Measurements from ENCODE around the gene IQSEC1.

The IQSEC1 gene

DNA sequence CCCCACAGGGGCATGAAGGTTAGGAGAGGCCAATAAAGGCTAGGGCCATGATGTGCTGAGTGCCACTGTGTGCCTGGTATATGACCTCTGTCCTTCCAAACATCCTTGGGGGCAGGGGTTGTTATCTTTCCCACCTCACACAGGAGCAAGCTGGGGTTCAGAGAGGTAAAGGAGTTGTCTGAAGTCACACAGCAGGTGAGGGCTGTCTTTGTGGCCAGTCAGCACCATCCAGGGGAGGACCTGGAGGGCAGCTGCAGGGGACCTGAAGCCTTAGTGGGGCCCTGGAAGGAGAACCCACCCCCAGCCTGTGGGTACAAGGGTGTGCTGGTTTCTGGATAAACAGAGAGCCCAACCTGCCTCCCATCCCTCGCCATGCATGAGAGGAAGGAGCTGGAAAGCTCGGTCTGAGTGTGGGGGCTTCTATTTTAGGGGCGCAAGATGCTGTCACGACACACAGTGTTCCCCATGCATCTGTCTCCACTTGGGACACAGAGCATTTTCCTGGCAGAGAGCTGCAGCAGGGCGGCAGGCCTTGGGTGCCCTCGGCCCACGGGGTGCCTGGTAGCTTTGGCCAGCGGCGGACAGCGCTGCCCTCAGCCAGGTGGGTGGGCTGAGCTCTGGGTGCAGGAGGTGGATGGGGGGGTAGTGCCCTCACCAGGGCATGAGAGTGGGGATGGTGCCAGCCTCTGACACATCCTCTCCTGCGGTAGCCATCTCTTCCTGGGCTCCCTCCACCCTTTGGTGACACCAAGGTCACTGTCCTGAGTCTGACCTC lies 14.7 kb downstream of the IQSEC1 start:
- H3K9ac ChIP-seq (ENCODE audit: low read depth in 1 of 2, low read length in 2 of 2), result no peak overlapping the region
- H3K36me3 ChIP-seq (ENCODE audit: control insufficient read depth in 2 of 2, insufficient read depth in 2 of 2, low read length in 2 of 2), result no peaks in the 10 kb centered on the region
- no peaks in the 10 kb centered on the region for H3K4me1 ChIP-seq (ENCODE audit: control insufficient read depth in 2 of 2, insufficient read depth in 2 of 2, low read length in 2 of 2)
- no peak overlapping the region for H3K4me3 ChIP-seq (ENCODE audit: low read length in 2 of 2)
- no peaks in the 10 kb centered on the region for H3K27me3 ChIP-seq (ENCODE audit: control insufficient read depth in 2 of 2, insufficient read depth in 2 of 2, low read length in 2 of 2)
- no peak overlapping the region for H3K27ac ChIP-seq (ENCODE audit: low read depth in 2 of 2, low read length in 2 of 2)
- H3K9me3 ChIP-seq (ENCODE audit: control insufficient read depth in 2 of 2, low read length in 2 of 2), result no peaks in the 10 kb centered on the region

DNA sequence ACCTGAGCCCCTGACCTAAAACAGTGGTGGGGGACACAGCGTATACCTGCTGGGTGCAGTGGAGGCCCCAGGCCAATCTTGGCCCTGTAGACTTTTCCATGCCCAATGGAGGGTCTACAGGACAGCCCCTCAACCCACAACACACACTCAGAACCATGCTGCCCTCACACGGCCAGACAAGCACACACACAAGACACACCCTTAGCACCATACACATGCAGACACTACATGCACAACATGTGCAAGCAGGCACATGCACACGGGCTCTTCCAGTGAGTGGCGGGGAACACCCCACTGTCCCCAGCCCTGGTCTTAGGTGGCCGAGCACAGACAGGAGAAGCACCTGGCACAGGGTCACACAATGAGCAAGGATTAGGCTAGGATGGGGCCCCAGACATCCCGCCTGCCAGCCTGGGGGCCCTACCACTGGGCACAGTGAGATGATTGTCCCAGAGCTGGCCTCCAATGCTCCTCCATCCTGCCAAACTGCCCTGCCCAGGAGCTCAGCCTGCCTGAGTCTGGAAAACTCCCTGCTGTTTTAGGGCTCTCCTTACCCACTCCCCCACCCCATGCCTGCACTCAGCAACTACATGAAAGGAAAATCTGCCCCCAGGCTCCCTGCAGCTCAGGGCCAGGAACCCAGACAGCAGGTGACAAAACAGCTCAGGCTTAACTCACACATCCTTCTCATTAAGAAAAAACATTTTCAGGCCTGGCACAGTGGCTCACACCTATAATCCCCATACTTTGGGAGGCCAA lies 15.8 kb downstream of the IQSEC1 start:
- Histone ChIP-seq H3K9ac (ENCODE audit: low read depth in 1 of 2, low read length in 2 of 2) (no peak overlapping the region), H3K36me3 (ENCODE audit: control insufficient read depth in 2 of 2, insufficient read depth in 2 of 2, low read length in 2 of 2) (no peaks in the 10 kb centered on the region), H3K27me3 (ENCODE audit: control insufficient read depth in 2 of 2, insufficient read depth in 2 of 2, low read length in 2 of 2) (no peaks in the 10 kb centered on the region), H3K9me3 (ENCODE audit: control insufficient read depth in 2 of 2, low read length in 2 of 2) (no peaks in the 10 kb centered on the region), H3K27ac (ENCODE audit: low read depth in 2 of 2, low read length in 2 of 2) (no peak overlapping the region), H3K4me1 (ENCODE audit: control insufficient read depth in 2 of 2, insufficient read depth in 2 of 2, low read length in 2 of 2) (no peaks in the 10 kb centered on the region), H3K4me3 (ENCODE audit: low read length in 2 of 2) (no peak overlapping the region)

DNA sequence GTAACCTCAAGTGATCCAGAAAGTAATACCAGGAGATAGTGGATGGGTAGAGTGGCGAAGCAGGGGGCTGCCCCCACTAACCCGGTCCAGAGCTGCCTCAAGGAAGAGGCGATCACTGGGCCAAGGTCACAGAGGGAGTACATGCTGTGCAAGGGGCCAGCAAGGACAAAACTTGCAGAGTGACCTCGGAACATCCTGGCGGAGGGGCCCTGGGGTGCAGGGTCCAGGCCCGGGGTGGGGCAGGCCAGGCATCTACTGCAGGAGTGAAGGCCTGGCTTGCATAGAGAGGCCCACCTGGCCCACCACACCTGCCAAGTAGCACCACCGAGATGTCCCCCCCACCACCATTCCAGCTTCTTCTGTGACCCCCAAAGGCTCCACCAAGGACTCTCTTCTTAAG lies 17.6 kb downstream of the IQSEC1 start:
- H3K27me3 ChIP-seq (ENCODE audit: control insufficient read depth in 2 of 2, insufficient read depth in 2 of 2, low read length in 2 of 2), result no peaks in the 10 kb centered on the region
- H3K9ac ChIP-seq (ENCODE audit: low read depth in 1 of 2, low read length in 2 of 2), result no peak overlapping the region
- H3K27ac ChIP-seq (ENCODE audit: low read depth in 2 of 2, low read length in 2 of 2), result no peak overlapping the region
- no peaks in the 10 kb centered on the region for H3K9me3 ChIP-seq (ENCODE audit: control insufficient read depth in 2 of 2, low read length in 2 of 2)
- no peaks in the 10 kb centered on the region for H3K4me1 ChIP-seq (ENCODE audit: control insufficient read depth in 2 of 2, insufficient read depth in 2 of 2, low read length in 2 of 2)
- H3K4me3 ChIP-seq (ENCODE audit: low read length in 2 of 2), result no peak overlapping the region
- H3K36me3 ChIP-seq (ENCODE audit: control insufficient read depth in 2 of 2, insufficient read depth in 2 of 2, low read length in 2 of 2), result no peaks in the 10 kb centered on the region

DNA sequence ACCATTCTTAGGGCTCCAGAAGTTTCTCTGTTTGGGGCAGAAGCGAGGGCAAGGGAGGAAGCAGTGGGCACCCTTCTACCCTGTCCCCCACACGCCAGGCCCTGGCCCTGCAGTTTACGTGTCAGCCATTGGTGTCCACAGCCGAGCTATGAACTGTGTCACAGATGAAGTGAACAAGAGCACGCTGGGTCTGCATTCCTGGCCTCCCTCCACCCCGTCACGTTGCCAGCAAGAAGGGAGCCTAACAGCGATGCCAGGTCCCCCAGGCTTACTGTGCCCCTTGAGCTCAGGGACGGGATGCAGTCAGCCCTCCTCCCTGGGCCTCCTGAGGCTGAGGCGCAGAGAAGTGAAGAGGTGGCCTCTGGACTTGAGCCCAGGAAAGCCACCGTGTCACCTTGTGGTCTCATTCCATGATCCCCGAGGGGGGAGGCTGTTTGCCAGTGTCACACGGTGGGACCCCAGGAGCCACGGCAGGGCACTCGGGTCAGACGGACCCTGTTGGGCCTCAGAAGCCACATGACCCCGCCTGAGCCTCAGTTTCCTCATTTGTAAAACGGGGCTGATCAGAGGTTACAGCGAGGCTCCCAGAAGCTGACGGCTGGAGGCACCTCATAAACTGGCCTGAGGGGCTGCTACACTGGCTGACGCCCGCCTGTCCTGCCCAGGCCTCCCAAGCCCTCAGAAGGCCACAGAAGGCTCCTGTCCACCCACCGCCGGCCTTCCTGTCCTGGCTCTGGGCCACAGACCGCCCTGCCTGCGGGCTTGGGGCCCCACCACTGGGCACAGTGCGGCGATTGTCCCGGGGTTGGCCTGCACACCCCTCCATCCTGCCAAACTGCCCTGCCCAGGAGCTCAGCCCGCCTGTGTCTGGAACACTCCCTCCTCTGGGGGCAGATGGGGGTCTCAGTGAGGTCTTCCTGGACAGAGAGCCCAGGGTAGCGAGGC lies 18.6 kb downstream of the IQSEC1 start:
- Histone ChIP-seq H3K9ac (ENCODE audit: low read depth in 1 of 2, low read length in 2 of 2) (no peak overlapping the region), H3K27ac (ENCODE audit: low read depth in 2 of 2, low read length in 2 of 2) (no peak overlapping the region), H3K4me3 (ENCODE audit: low read length in 2 of 2) (no peak overlapping the region), H3K4me1 (ENCODE audit: control insufficient read depth in 2 of 2, insufficient read depth in 2 of 2, low read length in 2 of 2) (no peaks in the 10 kb centered on the region), H3K36me3 (ENCODE audit: control insufficient read depth in 2 of 2, insufficient read depth in 2 of 2, low read length in 2 of 2) (no peaks in the 10 kb centered on the region), H3K27me3 (ENCODE audit: control insufficient read depth in 2 of 2, insufficient read depth in 2 of 2, low read length in 2 of 2) (no peaks in the 10 kb centered on the region), H3K9me3 (ENCODE audit: control insufficient read depth in 2 of 2, low read length in 2 of 2) (no peaks in the 10 kb centered on the region)

DNA sequence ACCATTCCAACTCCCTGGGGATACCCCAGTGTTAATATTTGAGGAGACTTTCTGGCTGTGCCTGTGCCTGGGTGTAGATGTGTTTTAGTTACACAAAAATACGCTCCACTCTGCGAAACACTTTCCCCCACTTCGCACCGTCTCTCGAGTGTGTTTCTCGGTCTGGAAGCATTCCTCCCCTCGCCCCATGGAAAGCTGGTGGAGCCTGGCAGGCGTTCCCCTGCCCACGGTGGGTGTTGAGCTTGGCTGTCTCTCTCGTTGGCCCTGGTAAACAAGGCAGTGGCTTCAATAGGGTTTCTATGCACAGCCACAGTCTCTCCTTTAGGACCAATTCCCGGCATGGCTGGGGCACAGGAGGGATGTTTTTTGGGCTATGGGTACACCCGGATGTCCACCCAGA lies 19.3 kb downstream of the IQSEC1 start:
- Histone ChIP-seq H3K27ac (ENCODE audit: low read depth in 2 of 2, low read length in 2 of 2) (no peak overlapping the region), H3K4me3 (ENCODE audit: low read length in 2 of 2) (no peak overlapping the region), H3K27me3 (ENCODE audit: control insufficient read depth in 2 of 2, insufficient read depth in 2 of 2, low read length in 2 of 2) (no peaks in the 10 kb centered on the region), H3K9me3 (ENCODE audit: control insufficient read depth in 2 of 2, low read length in 2 of 2) (no peaks in the 10 kb centered on the region), H3K36me3 (ENCODE audit: control insufficient read depth in 2 of 2, insufficient read depth in 2 of 2, low read length in 2 of 2) (no peaks in the 10 kb centered on the region), H3K9ac (ENCODE audit: low read depth in 1 of 2, low read length in 2 of 2) (no peak overlapping the region), H3K4me1 (ENCODE audit: control insufficient read depth in 2 of 2, insufficient read depth in 2 of 2, low read length in 2 of 2) (no peaks in the 10 kb centered on the region)

DNA sequence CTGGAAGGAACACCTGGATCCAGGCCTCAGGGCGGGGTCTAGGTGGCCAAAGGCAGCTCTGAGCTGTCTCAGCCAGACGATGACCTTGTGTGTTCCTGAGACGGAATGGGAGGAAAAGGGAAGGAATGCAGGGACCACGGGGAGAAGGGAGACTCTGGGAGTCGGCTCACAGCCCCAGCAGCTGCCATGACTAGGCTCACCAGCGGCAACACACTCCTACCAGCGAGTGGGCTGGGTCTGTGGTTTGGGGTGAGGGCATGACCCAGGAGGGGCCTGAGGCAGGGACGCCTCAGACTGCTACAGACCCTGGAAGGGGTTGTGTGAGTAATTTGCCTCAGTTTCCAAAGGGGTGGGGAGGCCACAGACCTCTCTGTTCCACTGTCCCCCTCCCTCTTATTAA lies 19.8 kb downstream of the IQSEC1 start:
- no peaks in the 10 kb centered on the region for H3K36me3 ChIP-seq (ENCODE audit: control insufficient read depth in 2 of 2, insufficient read depth in 2 of 2, low read length in 2 of 2)
- no peak overlapping the region for H3K4me3 ChIP-seq (ENCODE audit: low read length in 2 of 2)
- no peaks in the 10 kb centered on the region for H3K27me3 ChIP-seq (ENCODE audit: control insufficient read depth in 2 of 2, insufficient read depth in 2 of 2, low read length in 2 of 2)
- H3K4me1 ChIP-seq (ENCODE audit: control insufficient read depth in 2 of 2, insufficient read depth in 2 of 2, low read length in 2 of 2), result no peaks in the 10 kb centered on the region
- H3K27ac ChIP-seq (ENCODE audit: low read depth in 2 of 2, low read length in 2 of 2), result no peak overlapping the region
- H3K9me3 ChIP-seq (ENCODE audit: control insufficient read depth in 2 of 2, low read length in 2 of 2), result no peaks in the 10 kb centered on the region
- no peak overlapping the region for H3K9ac ChIP-seq (ENCODE audit: low read depth in 1 of 2, low read length in 2 of 2)

DNA sequence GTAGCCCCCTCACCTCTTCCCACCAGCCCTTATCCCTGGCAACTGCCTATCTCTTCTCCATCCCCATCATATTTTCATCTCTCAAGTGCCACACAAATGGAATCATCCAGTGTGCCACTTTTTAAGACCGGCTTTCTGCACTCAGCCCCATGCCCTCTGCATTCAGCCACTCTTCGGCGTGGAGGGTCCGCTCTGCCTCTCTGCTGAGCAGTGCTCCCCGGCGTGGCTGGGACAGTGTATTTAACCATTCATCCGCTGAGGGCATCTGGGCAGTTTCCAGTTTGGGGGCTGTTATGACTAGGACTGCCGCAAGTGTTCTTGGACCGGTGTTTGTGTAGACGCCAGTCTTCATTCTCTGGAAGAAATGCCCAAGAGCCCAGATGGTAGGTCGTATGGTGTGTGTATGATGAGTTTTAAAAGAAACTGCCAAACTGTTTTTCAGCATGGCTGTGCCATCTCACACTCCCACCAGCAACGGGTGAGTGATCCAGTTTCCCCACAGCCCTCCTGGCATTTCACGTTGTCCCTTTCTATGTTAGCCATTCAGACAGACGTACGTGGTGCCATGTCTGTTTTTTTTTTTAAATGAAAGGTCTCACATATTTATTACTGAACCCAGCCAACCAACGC lies 20.9 kb downstream of the IQSEC1 start:
- Histone ChIP-seq H3K4me1 (ENCODE audit: control insufficient read depth in 2 of 2, insufficient read depth in 2 of 2, low read length in 2 of 2) (no peaks in the 10 kb centered on the region), H3K27ac (ENCODE audit: low read depth in 2 of 2, low read length in 2 of 2) (no peak overlapping the region)

DNA sequence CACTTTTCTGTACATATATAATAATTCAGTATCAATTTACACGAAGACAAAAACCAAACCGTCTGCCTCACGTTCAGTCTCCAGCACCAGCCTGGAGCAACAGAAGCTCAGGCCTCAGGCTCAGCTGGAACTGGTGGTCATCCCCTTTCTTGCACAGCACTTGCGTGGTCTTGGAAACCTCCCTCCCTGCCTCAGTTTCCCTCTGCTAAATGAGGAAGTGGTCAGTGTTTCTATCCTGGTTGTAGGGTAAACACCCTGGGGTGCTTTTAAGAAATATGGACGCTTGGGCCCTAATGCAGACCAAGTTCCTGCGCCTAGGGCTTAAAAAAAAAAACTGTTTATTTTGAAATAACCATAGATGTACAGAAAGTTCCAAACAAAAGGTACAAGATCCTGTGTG lies 21.6 kb downstream of the IQSEC1 start:
- Histone ChIP-seq H3K9me3 (ENCODE audit: control insufficient read depth in 2 of 2, low read length in 2 of 2) (no peaks in the 10 kb centered on the region), H3K27ac (ENCODE audit: low read depth in 2 of 2, low read length in 2 of 2) (no peak overlapping the region), H3K36me3 (ENCODE audit: control insufficient read depth in 2 of 2, insufficient read depth in 2 of 2, low read length in 2 of 2) (no peaks in the 10 kb centered on the region), H3K4me3 (ENCODE audit: low read length in 2 of 2) (no peak overlapping the region), H3K9ac (ENCODE audit: low read depth in 1 of 2, low read length in 2 of 2) (no peak overlapping the region), H3K4me1 (ENCODE audit: control insufficient read depth in 2 of 2, insufficient read depth in 2 of 2, low read length in 2 of 2) (peaks cover 0 to 4% of the 10 kb centered on the region in 2 donors), H3K27me3 (ENCODE audit: control insufficient read depth in 2 of 2, insufficient read depth in 2 of 2, low read length in 2 of 2) (no peaks in the 10 kb centered on the region)

More for the DNA sequence above, 20.9 kb downstream of the IQSEC1 start:
- Histone ChIP-seq H3K9me3 (ENCODE audit: control insufficient read depth in 2 of 2, low read length in 2 of 2) (no peaks in the 10 kb centered on the region), H3K4me3 (ENCODE audit: low read length in 2 of 2) (no peak overlapping the region), H3K27me3 (ENCODE audit: control insufficient read depth in 2 of 2, insufficient read depth in 2 of 2, low read length in 2 of 2) (no peaks in the 10 kb centered on the region), H3K9ac (ENCODE audit: low read depth in 1 of 2, low read length in 2 of 2) (no peak overlapping the region), H3K36me3 (ENCODE audit: control insufficient read depth in 2 of 2, insufficient read depth in 2 of 2, low read length in 2 of 2) (no peaks in the 10 kb centered on the region)

DNA sequence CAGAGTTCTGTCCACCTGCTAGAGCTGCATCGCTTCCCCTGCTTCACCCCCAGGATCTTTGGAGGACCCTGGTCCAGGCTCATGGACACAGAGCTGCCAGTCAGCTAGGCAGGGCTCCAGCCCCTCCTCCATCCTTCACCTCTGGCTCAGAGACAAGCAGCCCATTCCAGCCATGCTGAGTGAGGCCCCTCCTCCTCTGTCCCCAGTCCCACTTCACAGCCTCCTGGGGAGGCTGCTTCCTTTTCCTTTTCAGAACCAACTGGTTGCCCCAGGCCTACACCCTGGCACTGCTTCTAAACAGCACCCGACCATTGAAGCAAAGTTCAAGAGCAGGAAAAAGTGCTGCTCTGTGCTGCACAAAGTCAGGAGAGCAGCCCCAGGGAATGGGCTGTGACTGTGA lies 22.2 kb downstream of the IQSEC1 start:
- Histone ChIP-seq H3K9ac (ENCODE audit: low read depth in 1 of 2, low read length in 2 of 2) (no peak overlapping the region), H3K4me3 (ENCODE audit: low read length in 2 of 2) (no peak overlapping the region), H3K36me3 (ENCODE audit: control insufficient read depth in 2 of 2, insufficient read depth in 2 of 2, low read length in 2 of 2) (no peaks in the 10 kb centered on the region), H3K4me1 (ENCODE audit: control insufficient read depth in 2 of 2, insufficient read depth in 2 of 2, low read length in 2 of 2) (peaks cover 0 to 8% of the 10 kb centered on the region in 2 donors), H3K27me3 (ENCODE audit: control insufficient read depth in 2 of 2, insufficient read depth in 2 of 2, low read length in 2 of 2) (no peaks in the 10 kb centered on the region), H3K27ac (ENCODE audit: low read depth in 2 of 2, low read length in 2 of 2) (no peak overlapping the region), H3K9me3 (ENCODE audit: control insufficient read depth in 2 of 2, low read length in 2 of 2) (no peaks in the 10 kb centered on the region)
